ENCODE results near the gene HOXB13. TPM values are rescaled to one million over a fixed set of nuclear protein-coding genes. Genes with fewer than 3 reads are reported as not detected.

Gene HOXB13
- total RNA-seq, 1 donor from 2014 or later = not detected

DNA sequence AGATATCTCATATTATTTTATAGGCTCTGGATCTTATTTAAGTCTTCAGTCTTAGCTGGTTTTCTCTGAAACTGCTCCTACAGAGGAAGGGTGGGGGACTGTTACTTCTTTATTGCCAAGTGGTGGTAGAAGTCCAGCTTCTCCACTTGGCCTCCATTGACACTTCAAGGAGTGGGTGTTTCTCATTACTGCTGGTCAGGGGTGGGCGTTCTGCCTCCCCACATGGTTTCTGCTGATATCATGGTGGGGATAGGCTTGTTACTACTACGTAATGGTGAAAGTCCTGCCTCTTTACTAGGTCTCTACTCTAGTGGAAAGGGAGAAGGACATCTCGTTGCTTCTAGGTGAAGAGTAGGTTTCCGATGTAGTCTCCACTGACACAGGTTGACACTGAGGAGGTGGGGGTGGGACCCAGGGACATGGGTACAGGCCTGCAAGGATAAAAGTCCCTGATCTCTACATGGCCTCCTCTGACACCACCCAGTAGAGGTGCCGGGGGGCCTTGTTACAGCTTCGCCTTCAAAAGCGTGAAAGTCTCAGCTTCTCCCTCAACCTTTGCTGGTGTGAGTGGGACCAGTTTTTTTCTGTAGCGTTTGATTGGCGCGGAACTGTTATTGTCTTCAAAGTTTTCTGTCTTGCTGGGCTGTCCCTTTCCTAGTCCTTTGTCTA, 26.6 kb downstream of the HOXB13 start:
- Mint-ChIP-seq H3K27me3 (ENCODE audit: unreplicated experiment) (peaks cover 2% of the 10 kb centered on the region), H3K27ac (ENCODE audit: unreplicated experiment) (no peak overlapping the region), H3K4me3 (ENCODE audit: unreplicated experiment) (no peak overlapping the region), H3K4me1 (ENCODE audit: unreplicated experiment) (peaks cover 17% of the 10 kb centered on the region), H3K36me3 (ENCODE audit: low read depth, unreplicated experiment) (no peaks in the 10 kb centered on the region), H3K9me3 (ENCODE audit: unreplicated experiment) (no peaks in the 10 kb centered on the region)
- TF ChIP-seq, protein P1, sequence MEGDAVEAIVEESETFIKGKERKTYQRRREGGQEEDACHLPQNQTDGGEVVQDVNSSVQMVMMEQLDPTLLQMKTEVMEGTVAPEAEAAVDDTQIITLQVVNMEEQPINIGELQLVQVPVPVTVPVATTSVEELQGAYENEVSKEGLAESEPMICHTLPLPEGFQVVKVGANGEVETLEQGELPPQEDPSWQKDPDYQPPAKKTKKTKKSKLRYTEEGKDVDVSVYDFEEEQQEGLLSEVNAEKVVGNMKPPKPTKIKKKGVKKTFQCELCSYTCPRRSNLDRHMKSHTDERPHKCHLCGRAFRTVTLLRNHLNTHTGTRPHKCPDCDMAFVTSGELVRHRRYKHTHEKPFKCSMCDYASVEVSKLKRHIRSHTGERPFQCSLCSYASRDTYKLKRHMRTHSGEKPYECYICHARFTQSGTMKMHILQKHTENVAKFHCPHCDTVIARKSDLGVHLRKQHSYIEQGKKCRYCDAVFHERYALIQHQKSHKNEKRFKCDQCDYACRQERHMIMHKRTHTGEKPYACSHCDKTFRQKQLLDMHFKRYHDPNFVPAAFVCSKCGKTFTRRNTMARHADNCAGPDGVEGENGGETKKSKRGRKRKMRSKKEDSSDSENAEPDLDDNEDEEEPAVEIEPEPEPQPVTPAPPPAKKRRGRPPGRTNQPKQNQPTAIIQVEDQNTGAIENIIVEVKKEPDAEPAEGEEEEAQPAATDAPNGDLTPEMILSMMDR (IDR thresholded peaks at IDR 0.05; ENCODE audit: unreplicated experiment) = no peak
- DNase-seq (ENCODE audit: low spot score) = no peak

DNA sequence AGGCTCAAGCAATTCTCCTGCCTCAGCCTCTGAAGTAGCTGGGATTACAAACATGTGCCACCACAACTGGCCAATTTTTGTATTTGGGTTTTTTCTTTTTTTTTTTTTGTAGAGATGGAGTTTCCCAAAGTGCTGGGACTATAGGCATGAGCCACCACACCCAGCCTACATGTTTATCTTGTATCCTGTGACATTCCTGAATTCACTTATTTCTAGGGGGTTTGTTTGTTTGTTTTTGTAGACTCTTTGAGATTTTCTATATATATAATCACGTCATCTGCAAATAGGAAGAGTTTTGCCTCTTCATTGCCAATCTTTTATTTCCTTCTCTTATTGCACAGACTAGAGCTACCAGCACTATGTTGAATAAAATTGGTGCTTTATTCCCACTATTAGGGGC, 35.4 kb downstream of the HOXB13 start:
- DNase-seq (ENCODE audit: low spot score) = no peak
- no peaks in the 10 kb centered on the region for H3K36me3 Mint-ChIP-seq (ENCODE audit: low read depth, unreplicated experiment)
- H3K27ac Mint-ChIP-seq (ENCODE audit: unreplicated experiment) = no peak overlapping the region
- H3K4me1 Mint-ChIP-seq (ENCODE audit: unreplicated experiment) = peaks cover 6% of the 10 kb centered on the region
- H3K27me3 Mint-ChIP-seq (ENCODE audit: unreplicated experiment) = no peaks in the 10 kb centered on the region
- no peaks in the 10 kb centered on the region for H3K9me3 Mint-ChIP-seq (ENCODE audit: unreplicated experiment)
- TF ChIP-seq, protein P1 (IDR thresholded peaks at IDR 0.05; ENCODE audit: unreplicated experiment) = no peak
- H3K4me3 Mint-ChIP-seq (ENCODE audit: unreplicated experiment) = no peak overlapping the region

DNA sequence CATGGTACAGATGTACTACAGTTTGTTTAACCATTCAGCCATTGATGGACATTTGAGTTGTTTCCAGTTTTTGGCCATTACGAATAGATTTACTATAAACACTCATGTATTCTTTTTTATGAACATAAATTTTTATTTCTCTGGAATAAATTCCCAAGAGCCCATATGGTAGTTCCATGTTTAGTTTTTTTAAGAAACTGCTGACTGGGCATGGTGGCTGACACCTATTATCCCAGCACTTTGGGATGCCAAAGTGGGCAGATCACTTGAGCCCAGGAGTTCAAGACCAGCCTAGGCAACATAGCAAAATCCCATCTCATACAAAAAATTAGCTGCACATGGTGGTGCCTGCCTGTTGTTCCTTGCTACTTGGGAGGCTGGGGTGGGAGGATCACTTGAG, 36.5 kb downstream of the HOXB13 start:
- H3K27me3 Mint-ChIP-seq (ENCODE audit: unreplicated experiment) = peaks cover 1% of the 10 kb centered on the region
- no peak overlapping the region for H3K27ac Mint-ChIP-seq (ENCODE audit: unreplicated experiment)
- H3K9me3 Mint-ChIP-seq (ENCODE audit: unreplicated experiment) = no peaks in the 10 kb centered on the region
- TF ChIP-seq, protein P1 (IDR thresholded peaks at IDR 0.05; ENCODE audit: unreplicated experiment) = no peak
- H3K36me3 Mint-ChIP-seq (ENCODE audit: low read depth, unreplicated experiment) = no peaks in the 10 kb centered on the region
- peaks cover 6% of the 10 kb centered on the region for H3K4me1 Mint-ChIP-seq (ENCODE audit: unreplicated experiment)
- H3K4me3 Mint-ChIP-seq (ENCODE audit: unreplicated experiment) = no peak overlapping the region
- no peak for DNase-seq (ENCODE audit: low spot score)

DNA sequence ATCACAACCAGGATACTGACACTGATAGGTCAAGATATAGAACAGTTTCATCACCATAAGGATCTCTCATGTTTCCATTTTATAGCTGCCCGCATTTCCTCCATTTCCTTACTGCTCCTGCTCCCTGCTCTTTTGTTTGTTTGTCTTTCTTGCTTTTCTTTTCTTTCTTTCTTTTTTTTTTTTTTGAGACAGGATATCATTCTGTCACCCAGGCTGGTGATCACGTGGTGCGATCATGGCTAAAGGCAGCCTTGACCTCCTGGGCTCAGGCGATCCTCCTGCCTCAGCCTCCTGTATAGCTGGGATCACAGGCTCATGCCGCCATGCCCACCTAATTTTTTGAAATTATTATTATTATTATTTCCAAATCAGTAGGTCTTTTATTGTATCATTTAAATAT, 37.9 kb downstream of the HOXB13 start:
- H3K4me1 Mint-ChIP-seq (ENCODE audit: unreplicated experiment) = peaks cover 6% of the 10 kb centered on the region
- DNase-seq (ENCODE audit: low spot score) = no peak
- H3K27ac Mint-ChIP-seq (ENCODE audit: unreplicated experiment) = no peak overlapping the region
- H3K9me3 Mint-ChIP-seq (ENCODE audit: unreplicated experiment) = no peaks in the 10 kb centered on the region
- H3K4me3 Mint-ChIP-seq (ENCODE audit: unreplicated experiment) = no peak overlapping the region
- no peaks in the 10 kb centered on the region for H3K36me3 Mint-ChIP-seq (ENCODE audit: low read depth, unreplicated experiment)
- TF ChIP-seq, protein P1 (IDR thresholded peaks at IDR 0.05; ENCODE audit: unreplicated experiment) = no peak
- peaks cover 1% of the 10 kb centered on the region for H3K27me3 Mint-ChIP-seq (ENCODE audit: unreplicated experiment)

DNA sequence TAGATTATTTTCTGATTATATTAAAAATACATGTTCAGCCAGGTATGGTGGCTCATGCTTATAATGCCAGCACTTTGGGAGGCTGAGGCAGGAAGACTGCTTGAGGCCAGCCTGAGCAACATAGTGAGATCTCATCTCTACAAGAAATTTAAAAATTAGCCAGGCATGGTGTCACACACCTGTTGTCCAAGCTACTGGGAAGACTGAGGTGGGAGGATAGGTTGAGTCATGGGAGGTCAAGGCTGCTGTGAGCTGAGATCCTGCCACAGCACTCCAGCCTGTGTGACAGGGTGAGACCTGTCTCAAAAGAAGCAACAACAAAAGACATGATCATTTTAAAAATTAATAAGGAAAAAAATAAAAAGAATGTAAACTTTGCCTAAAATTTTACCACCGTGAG, 46.9 kb downstream of the HOXB13 start:
- Mint-ChIP-seq H3K27ac (ENCODE audit: unreplicated experiment) (no peak overlapping the region), H3K27me3 (ENCODE audit: unreplicated experiment) (peaks cover 2% of the 10 kb centered on the region), H3K4me3 (ENCODE audit: unreplicated experiment) (no peak overlapping the region), H3K9me3 (ENCODE audit: unreplicated experiment) (no peaks in the 10 kb centered on the region), H3K4me1 (ENCODE audit: unreplicated experiment) (peaks cover 2% of the 10 kb centered on the region), H3K36me3 (ENCODE audit: low read depth, unreplicated experiment) (no peaks in the 10 kb centered on the region)
- DNase-seq (ENCODE audit: low spot score) = no peak
- TF ChIP-seq, protein P1 (IDR thresholded peaks at IDR 0.05; ENCODE audit: unreplicated experiment) = no peak
